Esophagus muscularis mucosa (tissue), 4 donors: ENCODE data around the gene ART5.

Experiments used
- EP300 ChIP-seq: sonication (generic); formaldehyde crosslinking; IDR thresholded peaks from one replicate; pipeline ENCODE4 v1.6.1; 2017; ENCODE audit warnings: antibody characterized with exemption
- POLR2AphosphoS5 ChIP-seq, 2 donors: sonication (generic); formaldehyde crosslinking; IDR thresholded peaks; one replicate each; pipeline ENCODE4 v1.6.1; 2017; ENCODE audit warnings: antibody characterized with exemption in 2 of 2
- TF ChIP-seq, protein P1 (sequence below), 3 experiments: fragments of 200-600 bp in 2 of 3; fragments of 450-650 bp in 1 of 3; sonication (generic) in 2 of 3; IDR thresholded peaks; one replicate each; pipeline ENCODE4 v1.5.1; 2017 to 2019; ENCODE audit warnings: antibody characterized with exemption in 3 of 3, mild to moderate bottlenecking in 2 of 3, moderate library complexity in 1 of 3

- TF ChIP-seq, protein P1, sequence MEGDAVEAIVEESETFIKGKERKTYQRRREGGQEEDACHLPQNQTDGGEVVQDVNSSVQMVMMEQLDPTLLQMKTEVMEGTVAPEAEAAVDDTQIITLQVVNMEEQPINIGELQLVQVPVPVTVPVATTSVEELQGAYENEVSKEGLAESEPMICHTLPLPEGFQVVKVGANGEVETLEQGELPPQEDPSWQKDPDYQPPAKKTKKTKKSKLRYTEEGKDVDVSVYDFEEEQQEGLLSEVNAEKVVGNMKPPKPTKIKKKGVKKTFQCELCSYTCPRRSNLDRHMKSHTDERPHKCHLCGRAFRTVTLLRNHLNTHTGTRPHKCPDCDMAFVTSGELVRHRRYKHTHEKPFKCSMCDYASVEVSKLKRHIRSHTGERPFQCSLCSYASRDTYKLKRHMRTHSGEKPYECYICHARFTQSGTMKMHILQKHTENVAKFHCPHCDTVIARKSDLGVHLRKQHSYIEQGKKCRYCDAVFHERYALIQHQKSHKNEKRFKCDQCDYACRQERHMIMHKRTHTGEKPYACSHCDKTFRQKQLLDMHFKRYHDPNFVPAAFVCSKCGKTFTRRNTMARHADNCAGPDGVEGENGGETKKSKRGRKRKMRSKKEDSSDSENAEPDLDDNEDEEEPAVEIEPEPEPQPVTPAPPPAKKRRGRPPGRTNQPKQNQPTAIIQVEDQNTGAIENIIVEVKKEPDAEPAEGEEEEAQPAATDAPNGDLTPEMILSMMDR (IDR thresholded peaks at IDR 0.05), result no peak
- no peak for TF ChIP-seq EP300
- TF ChIP-seq POLR2AphosphoS5 (IDR thresholded peaks at IDR 0.05), result no peak
Measured at GRCh38 chr11:3675971-3676370, 34.2 kb upstream of the ART5 start.
